DMS53 (cell line): ENCODE measurements around the gene LDLRAD3.
"Not testable (repeated sequence)": the region's sequence is repeated elsewhere in the genome, so short reads cannot be mapped to it uniquely, and the experiment has no call there.

Experiments used
- DNase-seq: peaks from one replicate; lab custom pipeline; 2025; lab: John Stamatoyannopoulos, UW

LDLRAD3 gene

GRCh38 chr11:35943713-35944502 is at the start of gene LDLRAD3:
TSS of gene LDLRAD3 (plus strand) at chr11:35944062. CDS start at chr11:35944099, 37 bp downstream.
- DNase-seq, result peak; percentile 76

GRCh38 chr11:35897019-35897418 is 46.8 kb upstream of the LDLRAD3 start:
- DNase-seq, result no peak

GRCh38 chr11:35902961-35903360 is 40.9 kb upstream of the LDLRAD3 start:
- DNase-seq, result no peak

GRCh38 chr11:35905646-35906276 is 38.1 kb upstream of the LDLRAD3 start:
- DNase-seq, result no peak

GRCh38 chr11:35906277-35906661 is 37.6 kb upstream of the LDLRAD3 start:
- no peak for DNase-seq

GRCh38 chr11:35906681-35907080 is 37.2 kb upstream of the LDLRAD3 start:
- DNase-seq, result no peak

- peak; percentile 18 for DNase-seq
Observed at GRCh38 chr11:35907648-35908431, 36.0 kb upstream of the LDLRAD3 start.

- not testable (repeated sequence) for DNase-seq
Observed at GRCh38 chr11:35908432-35908771, 35.5 kb upstream of the LDLRAD3 start.

GRCh38 chr11:35909511-35910265 is 34.2 kb upstream of the LDLRAD3 start:
- DNase-seq, result no peak

GRCh38 chr11:35911013-35911412 is 32.8 kb upstream of the LDLRAD3 start:
- no peak for DNase-seq

- no peak for DNase-seq
Observed at GRCh38 chr11:35911616-35912165, 32.2 kb upstream of the LDLRAD3 start.

- DNase-seq, result not testable (repeated sequence)
Observed at GRCh38 chr11:35912436-35912835, 31.4 kb upstream of the LDLRAD3 start.

GRCh38 chr11:35912883-35913624 is 30.8 kb upstream of the LDLRAD3 start:
- no peak for DNase-seq

GRCh38 chr11:35914816-35915215 is 29.0 kb upstream of the LDLRAD3 start:
- DNase-seq, result no peak

- no peak for DNase-seq
Observed at GRCh38 chr11:35916270-35916669, 27.6 kb upstream of the LDLRAD3 start.

GRCh38 chr11:35917676-35918075 is 26.2 kb upstream of the LDLRAD3 start:
- no peak for DNase-seq

GRCh38 chr11:35918716-35919115 is 25.1 kb upstream of the LDLRAD3 start:
- peak; percentile 6 for DNase-seq

GRCh38 chr11:35919244-35919643 is 24.6 kb upstream of the LDLRAD3 start:
- peak; percentile 71 for DNase-seq

GRCh38 chr11:35923452-35923851 is 20.4 kb upstream of the LDLRAD3 start:
- no peak for DNase-seq

- DNase-seq, result no peak
Observed at GRCh38 chr11:35924811-35925210, 19.1 kb upstream of the LDLRAD3 start.

- DNase-seq, result no peak
Observed at GRCh38 chr11:35927104-35927503, 16.8 kb upstream of the LDLRAD3 start.
